ENCODE data around the gene ABAT. TPM values are rescaled to one million over a fixed set of nuclear protein-coding genes. Genes with fewer than 3 reads are reported as not detected.

ABAT gene
- total RNA-seq, 1 experiment from 2014 or later, result 7.3 TPM

DNA sequence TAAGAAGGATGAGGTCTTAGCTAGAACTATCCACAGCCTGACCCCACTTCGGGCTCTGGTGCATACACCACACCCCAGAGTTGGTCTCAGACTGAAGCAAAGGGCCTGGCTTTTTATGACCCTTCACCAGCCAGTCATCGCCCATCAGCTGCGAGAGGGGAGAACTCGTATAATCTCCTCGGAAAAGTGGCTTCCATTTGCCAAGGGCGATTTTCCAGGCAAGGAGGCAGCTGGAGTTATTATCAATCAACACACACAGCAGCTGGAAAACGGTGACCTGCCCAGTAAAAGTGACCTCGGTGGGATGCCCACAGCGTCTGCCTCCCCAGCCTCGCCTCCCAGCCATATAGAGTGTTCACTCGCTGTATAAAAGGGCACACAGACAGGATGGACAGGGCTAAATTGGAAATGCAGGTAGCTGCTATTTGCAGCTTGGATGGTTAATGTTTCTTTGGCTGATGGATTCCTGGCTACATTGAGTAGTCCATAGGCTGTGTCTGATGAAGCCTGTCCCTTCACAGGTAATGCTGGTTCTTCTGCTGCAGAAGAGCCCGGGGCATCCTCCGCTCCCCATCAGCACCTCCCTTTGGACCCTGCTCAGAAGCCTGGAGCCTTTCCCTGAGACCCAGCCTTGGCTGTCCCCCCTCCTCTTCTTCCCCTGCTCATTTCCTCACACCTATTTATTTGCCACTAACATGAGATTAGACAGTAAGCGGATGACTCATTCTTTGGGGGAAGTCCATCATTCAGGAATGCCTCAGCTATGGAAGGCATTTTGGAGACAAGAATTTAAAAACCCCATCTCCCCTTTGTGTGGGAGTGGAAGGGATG is 77.3 kb downstream of the ABAT start:
- TF ChIP-seq CTCF (conservative IDR thresholded peaks at IDR 0.05), result no peak
- H2BK12ac ChIP-seq (ENCODE audit: insufficient read length, low read depth, low read length), result no peak overlapping the region
- H4K20me1 ChIP-seq (ENCODE audit: control insufficient read depth, insufficient read depth, insufficient read length), result no peaks in the 10 kb centered on the region
- no peak overlapping the region for H2BK5ac ChIP-seq (ENCODE audit: insufficient read length, low read length)
- no peak overlapping the region for H2BK120ac ChIP-seq (ENCODE audit: low read depth, low read length, poor library complexity, severe bottlenecking)
- no peak overlapping the region for H3T11ph ChIP-seq (ENCODE audit: low read length)
- WGBS (ENCODE audit: extremely low coverage, insufficient read length, low lambda C conversion rate), result no CpG with 5 or more reads among the region's 14 CpGs
- no peaks in the 10 kb centered on the region for H3K27me3 ChIP-seq (ENCODE audit: insufficient read depth, low read length)
- no peak overlapping the region for H3K56ac ChIP-seq (ENCODE audit: insufficient read length, low read depth, low read length)
- no peak overlapping the region for H4K8ac ChIP-seq (replicated peaks; ENCODE audit: insufficient read length, low read depth, low read length)
- H2AK5ac ChIP-seq (ENCODE audit: insufficient read length, low read length), result no peak overlapping the region
- Mint-ChIP-seq H3K4me3 (no peak overlapping the region), H3K36me3 (ENCODE audit: insufficient read depth in 1 of 3, low read depth in 3 of 3) (no peaks in the 10 kb centered on the region), H3K4me1 (peaks cover 0 to 13% of the 10 kb centered on the region in 2 experiments; a peak in 2 of 4 replicates), H3K9me3 (no peaks in the 10 kb centered on the region), H3K27me3 (ENCODE audit: low read depth) (no peaks in the 10 kb centered on the region), H3K27ac (no peak overlapping the region)
- H3K4me1 ChIP-seq (ENCODE audit: insufficient read depth, low read length), result no peaks in the 10 kb centered on the region
- H3K27ac ChIP-seq (ENCODE audit: insufficient read length, low read depth, low read length), result no peak overlapping the region
- no peak overlapping the region for H3K18ac ChIP-seq (ENCODE audit: insufficient read length, low read depth, low read length)
- no peak overlapping the region for H2AFZ ChIP-seq (ENCODE audit: low read length)
- no peak overlapping the region for H2BK20ac ChIP-seq (ENCODE audit: low read depth, low read length, poor library complexity, severe bottlenecking)
- no peaks in the 10 kb centered on the region for H3K9me3 ChIP-seq (ENCODE audit: control insufficient read depth, low read depth, low read length)
- H3K23me2 ChIP-seq (ENCODE audit: insufficient read length, low read depth, low read length, poor library complexity, severe bottlenecking), result no peaks in the 10 kb centered on the region
- H3K4me2 ChIP-seq (ENCODE audit: insufficient read depth, insufficient read length, low read length), result no peak overlapping the region
- no peak overlapping the region for H4K5ac ChIP-seq (ENCODE audit: insufficient read length, low read depth, low read length)
- H3K14ac ChIP-seq (ENCODE audit: insufficient read depth, low read length), result no peak overlapping the region
- H3K79me1 ChIP-seq (ENCODE audit: insufficient read depth, low read depth, low read length, poor library complexity, severe bottlenecking), result no peaks in the 10 kb centered on the region
- no peak overlapping the region for H3K9ac ChIP-seq (ENCODE audit: extremely low read depth, insufficient read length, low read length)
- no peaks in the 10 kb centered on the region for H3K79me2 ChIP-seq (ENCODE audit: insufficient read depth, low read length)
- H3K4ac ChIP-seq (ENCODE audit: low read depth, low read length), result no peak overlapping the region; the same call in 1 of the 2 replicates
- H4K91ac ChIP-seq (ENCODE audit: insufficient read length, low read depth, low read length), result no peak overlapping the region
- DNase-seq, result no peak
- H2BK15ac ChIP-seq (ENCODE audit: low read depth, low read length), result no peak overlapping the region
- H3K23ac ChIP-seq (ENCODE audit: insufficient read length, low read depth, low read length), result no peak overlapping the region
